GM19438 (cell line): ENCODE data around the gene DLG2.

Experiments used
- ATAC-seq: cut with Tn5 transposase; IDR thresholded peaks from one replicate; pipeline ENCODE4 v1.9.1; 2021; ENCODE audit warnings: low read depth; ENCODE audit not compliant: unreplicated experiment

DLG2 gene

DNA sequence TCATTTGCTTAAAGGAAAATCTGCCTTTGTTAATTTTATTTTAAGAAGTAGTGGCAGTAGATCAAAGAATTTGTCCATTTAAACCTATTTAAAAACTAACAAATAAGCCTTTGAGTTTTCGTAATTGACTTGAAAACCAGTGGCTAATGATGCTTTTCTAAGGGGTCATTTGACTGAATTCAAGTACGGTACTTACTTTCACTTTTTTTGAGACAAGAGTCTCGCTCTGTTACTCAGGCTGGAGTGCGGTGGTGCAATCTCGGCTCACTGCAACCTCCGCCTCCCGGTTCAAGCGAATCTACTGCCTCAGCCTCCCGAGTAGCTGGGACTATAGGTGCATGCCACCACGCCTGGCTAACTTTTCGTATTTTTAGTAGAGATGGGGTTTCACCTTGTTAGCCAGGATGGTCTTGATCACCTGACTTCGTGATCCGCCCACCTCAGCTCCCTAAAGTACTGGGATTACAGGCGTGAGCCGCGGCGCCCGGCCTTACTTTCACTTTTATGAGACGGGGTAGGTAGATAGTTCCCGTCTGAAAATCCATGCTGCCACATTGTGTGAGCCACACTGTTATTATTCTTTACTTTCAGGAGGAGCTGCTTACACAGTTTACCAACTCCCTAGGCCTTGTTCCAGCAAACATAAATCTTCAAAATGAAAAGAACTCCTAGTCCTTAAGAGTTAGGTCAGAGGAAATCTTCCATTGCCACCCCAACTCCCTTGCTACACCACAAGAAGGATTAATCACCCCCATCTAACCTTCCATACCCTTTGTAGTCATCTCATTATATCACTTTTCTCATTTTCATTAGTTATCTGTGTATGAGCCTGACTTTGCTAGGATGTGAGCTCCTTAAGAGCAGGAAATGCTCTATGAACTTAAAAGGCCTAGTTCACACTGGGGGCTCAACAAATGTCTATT is 1414.4 kb downstream of the DLG2 start:
- ATAC-seq: no peak

DNA sequence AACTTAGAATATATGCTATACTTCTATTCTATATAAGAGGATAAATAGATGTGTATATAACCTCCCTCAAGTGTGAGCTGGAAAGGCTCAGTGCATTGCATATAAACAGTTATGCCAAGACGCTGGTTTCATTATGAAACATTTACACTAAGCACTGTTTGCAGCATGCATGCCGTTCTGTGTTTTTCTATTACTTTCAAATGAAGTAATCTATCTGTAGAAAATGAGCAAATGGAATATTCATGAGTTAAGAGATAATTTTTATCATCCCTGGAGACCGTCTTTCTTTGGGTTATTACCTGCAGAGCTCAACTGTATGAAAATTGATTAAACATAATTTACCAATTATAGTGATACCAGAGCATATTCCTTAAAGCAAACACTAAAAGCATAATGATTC is 1415.2 kb downstream of the DLG2 start:
- no peak for ATAC-seq

DNA sequence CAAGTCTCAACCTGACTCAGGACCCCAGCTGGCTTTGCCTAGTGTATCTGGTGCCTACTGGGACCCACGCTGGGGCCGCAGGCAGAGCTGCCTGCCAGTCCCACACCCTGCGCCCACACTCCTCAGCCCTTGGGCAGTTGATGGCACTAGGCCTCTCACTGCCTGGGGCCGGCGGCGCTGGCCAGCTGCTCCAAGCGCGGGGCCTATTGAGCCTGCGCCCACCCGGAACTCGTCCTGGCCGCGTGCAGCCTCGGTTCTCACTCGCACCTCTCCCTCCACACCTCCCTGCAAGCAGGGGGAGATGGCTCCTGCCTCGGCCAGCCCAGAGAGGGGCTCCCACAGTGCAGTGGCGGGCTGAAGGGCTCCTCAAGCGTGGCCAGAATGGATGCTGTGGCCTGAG is 1432.4 kb downstream of the DLG2 start:
- no peak for ATAC-seq

DNA sequence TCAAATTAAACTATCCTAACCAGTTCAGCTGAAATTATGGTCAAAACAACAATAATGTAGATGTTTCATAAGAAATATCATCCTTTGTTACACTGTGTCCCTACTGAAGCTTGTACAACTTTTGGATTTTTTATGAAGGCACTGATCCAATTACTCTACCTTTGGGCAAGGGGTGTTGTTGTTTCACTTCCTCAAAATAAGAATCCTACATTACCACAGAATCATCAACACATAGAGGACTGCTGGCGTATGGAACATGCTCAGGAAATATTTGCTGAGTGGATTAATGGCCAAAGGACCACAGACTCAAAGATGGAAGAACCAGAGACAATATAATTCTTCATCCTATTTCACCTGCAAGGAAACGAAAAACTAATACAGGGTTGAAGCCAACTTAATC is 1433.4 kb downstream of the DLG2 start:
- ATAC-seq: no peak

DNA sequence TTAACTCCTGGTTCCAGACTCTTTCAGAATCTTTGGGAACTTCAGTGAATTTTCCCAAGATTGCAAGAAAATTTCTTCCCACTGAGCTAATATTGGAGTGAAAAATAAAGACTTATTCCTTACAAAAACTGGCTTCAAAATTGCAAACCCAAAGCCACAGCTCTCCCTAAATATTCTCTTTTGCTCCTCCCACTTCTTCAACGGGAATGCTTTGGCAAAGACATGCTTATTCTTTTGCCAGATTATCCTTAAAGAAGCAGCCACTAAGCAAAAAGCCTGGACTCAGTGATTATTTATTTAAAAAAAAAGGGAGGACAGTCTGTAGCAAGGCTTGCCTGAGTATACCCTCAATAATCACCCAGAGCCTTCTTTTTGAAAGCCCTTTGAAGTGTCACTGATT is 1438.6 kb downstream of the DLG2 start:
- ATAC-seq: no peak

DNA sequence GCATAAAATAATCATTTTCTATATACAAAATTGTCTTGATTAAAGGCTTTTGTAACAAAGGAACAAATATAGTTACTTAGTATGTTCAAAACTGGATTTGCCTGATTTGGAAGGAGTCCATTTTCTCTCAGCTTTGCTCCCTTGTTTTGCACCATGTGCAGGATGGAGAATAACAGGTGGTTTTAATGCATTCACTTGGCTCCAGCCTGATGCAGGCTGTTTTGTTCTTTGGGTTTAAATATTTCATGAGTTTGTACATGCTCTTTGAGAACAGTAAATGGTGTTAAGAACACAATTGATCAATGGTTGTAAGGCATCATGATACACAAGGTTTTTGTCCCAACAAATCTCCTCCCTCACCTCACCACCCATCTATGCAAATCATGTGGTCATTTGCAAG is 1454.1 kb downstream of the DLG2 start:
- no peak for ATAC-seq

DNA sequence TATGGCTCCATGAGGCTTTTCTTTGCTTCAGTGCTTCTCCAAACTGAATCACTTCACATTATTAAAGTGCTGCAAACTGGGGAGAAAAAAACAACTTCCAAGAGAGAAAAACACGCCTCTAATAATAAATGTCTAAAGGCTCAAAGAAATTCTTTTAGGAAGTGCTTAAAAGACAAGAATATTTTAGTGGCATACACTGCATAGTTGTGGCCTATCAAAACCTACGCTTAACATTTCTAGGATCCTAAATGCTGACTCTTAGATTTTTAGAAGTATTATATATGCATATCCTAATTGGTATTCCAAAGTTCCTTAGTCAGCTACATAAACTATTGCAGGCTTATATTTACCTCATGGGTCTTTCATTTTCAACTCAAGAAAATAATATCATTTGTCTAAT is 1462.0 kb downstream of the DLG2 start:
- no peak for ATAC-seq

DNA sequence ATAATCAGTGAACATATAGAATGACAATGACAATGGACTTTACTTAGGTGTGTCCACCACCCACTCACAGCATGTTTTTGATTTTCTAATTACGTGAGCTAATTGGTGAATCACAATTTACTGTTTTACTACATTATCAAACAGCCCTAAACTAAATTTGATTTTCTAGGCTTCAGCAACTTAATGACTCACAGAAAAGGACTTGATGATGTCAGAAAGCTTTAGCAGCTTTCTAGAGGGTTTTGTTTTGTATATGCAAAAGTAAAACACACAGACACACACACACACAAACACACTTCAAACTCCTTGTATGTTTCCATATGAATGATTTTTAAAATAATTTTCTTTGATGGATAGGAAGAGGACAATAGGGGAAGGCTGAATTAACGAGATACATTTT is 1462.4 kb downstream of the DLG2 start:
- ATAC-seq: no peak

DNA sequence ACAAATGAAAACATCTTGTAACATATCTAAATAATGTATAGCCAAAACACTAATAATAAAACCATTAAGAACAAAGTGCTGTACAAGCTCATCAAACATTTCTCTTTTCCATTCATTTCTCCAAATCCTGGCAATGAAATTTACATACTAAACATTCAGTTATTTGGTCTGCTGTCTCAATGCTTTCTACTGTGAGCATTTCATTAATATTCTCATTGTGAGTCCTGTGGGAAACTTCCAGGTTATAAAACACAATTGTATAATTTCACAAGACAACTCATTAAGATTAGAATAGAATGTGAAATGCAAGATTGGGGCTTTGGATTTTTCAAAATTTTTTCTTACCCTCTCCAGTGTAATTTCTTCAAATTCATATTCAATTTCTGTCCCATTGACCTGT is 1464.0 kb downstream of the DLG2 start:
- ATAC-seq: no peak

DNA sequence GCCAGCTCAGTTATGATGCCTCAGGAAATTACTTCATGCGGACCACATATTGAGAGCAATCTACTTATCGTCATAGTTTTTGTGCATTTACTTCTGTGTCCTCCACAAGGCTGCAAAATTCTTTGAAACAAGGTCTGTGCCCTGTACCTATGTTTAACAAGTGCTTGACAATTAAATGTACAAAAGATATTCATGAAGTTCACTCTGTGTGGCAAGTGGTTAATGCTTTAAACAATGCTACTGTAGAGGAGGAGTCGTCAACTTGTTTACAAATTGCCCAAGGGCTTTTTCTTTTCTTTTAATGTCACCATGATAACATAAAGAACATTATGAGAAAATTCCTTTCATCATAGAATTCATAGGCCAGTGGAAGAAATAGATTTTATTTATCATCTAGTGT is 1469.5 kb downstream of the DLG2 start:
- ATAC-seq: no peak

DNA sequence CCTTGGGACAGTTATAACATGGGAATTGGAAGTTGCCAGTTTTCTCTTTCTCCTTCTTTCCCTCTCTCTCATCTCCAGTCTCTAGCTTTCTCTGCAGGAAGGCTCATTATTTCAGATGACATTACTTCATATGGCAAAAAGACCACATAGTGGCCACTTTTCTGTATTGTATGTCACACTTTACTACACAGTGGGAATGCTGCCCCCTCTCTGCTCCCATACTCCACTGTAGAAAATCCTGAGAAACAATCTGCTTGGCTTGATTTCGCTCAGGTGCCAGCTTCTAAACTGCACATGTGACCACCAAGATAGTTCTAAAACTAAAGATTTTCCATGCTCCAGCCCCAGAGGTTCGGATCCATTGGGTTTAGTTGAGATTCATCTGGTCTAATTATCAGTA is 1480.3 kb downstream of the DLG2 start:
- ATAC-seq: no peak

DNA sequence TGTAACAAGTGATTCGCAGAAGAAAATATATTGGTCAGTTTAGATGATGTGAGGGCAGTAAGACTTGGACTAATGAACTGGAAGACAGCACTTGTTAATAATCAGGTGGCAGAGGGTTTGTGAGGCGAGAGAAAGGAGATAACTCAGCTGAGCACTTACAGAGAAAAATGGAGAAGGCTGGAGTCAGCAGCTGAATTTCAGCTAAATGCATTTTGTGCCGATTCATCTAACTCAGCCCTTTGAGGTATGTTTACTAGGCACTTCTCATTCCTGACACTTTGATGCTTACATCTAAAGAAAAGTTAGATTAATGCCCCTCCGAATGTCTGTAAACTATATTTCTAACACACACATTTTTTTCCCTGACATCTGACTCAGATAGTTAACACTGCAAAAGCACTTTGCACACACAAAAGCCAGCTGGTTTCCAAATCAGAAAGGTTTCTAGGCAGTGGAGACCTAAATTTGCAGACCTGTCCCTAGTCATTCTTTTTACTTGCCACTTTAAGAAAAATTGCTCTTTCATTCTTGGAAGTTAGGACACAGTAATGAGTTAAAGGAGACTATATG is 1481.4 kb downstream of the DLG2 start:
- no peak for ATAC-seq

DNA sequence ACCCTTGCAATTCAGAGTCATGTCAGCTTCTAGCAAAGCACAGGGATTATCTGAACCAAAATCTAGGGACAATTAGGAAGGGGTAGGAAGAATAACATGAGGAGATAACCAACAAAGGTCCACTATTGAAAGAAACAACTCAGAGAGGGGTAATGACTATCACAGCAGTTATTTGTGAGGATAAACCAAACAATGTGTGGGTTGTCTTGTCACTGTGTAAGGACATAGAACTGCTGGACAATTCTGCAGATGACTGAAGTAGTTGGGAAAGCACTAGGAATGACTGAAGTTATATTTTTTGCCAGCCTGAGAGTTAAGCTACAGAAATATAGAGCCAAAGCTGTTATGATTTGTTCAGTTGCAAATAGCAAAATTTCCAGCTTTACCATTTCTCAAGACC is 1482.6 kb downstream of the DLG2 start:
- no peak for ATAC-seq

DNA sequence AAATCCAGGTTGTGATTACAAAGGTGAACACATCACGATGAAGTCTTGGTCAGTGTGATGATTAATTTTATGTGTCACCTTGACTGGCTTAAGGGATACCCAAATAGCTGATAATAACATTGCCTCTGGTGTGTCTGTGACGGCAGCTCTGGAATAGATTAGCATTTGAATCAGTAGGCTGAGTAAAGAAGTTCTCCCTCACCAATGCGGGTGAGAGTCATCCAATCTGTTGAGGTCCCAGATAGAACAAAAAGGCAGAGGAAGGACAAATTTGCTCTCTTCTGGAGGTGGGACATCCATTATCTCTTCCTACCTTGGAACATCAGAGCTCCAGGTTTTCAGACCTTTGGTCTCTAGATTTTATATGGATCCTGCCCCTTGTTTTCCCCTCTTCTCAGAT is 1484.7 kb downstream of the DLG2 start:
- ATAC-seq: no peak

DNA sequence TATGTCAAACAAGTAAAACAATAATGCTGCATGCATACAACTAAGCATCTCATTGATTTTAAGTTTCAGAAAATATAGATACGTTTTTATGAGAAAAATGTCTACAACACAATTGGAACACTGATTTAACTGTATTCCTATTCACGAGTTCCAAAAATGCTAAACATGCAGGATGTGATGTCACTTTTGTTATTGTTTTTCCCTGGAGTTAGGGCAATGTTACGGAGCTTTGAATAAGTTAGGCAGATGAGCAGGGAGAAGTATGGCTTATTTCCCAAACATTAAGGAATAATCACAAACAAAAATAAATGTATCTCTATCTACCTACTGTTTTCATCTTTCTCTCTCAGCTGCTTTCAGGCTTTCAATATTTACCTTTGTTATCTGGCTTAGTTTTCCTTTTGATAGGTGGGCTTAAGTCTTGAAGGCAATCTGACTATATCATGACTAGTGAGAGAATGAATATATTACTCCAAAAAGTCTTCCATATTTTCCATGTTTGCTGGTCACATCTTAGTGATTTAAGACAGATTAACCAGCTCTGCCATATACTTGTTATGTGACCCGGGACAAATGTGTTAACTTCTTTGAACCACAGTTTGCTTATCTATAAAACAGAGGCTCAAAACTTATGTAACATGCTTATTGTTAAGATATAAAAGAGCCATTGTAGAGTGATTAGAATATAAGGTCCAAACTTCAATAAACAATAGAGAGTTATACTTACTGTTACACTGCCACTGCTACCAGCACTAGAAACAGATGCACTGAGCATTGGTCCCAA is 1486.6 kb downstream of the DLG2 start:
- ATAC-seq: no peak

DNA sequence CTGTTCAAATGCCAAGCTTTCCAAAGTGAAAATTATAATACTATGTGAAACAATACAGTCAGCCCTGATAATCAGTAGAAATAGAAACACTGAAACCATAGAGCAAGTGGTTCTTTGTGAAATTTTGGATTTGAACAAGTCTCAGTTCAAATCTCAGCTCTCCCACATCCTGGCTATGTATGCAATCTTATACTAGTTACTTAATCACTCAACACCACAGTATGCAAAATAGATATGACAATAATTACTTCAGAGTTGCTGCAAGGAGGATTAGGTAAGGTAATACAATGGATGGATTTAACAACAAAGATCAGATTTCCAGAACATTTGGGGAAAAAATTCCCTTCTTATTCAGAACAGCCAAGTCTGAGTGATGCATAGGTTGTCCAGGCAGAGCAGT is 1489.2 kb downstream of the DLG2 start:
- no peak for ATAC-seq

DNA sequence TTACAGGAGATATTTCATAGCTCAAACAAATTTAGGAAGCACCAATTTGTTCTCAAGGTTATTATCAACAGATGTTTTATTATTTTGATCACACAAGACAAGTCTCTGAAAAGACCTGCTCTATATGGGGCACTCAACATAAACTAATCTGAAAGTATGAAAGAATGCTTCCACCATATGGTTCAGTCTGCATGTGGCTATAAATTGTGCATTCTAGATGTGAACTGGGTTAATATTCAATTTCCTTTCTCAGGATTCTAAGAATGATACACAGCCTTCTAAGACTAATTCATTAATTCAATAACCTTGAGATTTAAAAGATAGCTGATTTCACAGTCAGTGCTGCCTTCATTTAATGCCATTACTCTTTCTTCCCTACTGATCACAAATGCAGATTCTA is 1489.6 kb downstream of the DLG2 start:
- ATAC-seq: no peak

DNA sequence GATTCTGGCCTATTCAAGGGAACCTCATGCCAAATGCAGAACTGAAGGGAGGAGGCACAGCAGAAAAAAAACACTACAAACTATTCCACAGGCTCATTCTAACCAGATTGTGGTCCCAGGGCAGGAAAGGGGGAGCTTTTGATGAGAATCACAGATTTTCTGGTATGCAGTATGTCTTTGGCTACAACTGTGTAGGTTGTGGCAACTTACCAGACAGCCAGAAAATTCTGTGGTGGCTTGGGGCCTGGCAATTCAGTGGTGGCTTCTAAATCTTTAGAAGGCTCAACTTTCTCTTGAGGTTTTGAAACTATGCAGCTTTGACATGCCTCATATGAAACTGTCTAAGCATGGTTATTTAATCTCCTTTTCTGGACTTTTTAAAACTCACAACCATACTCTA is 1490.2 kb downstream of the DLG2 start:
- no peak for ATAC-seq

DNA sequence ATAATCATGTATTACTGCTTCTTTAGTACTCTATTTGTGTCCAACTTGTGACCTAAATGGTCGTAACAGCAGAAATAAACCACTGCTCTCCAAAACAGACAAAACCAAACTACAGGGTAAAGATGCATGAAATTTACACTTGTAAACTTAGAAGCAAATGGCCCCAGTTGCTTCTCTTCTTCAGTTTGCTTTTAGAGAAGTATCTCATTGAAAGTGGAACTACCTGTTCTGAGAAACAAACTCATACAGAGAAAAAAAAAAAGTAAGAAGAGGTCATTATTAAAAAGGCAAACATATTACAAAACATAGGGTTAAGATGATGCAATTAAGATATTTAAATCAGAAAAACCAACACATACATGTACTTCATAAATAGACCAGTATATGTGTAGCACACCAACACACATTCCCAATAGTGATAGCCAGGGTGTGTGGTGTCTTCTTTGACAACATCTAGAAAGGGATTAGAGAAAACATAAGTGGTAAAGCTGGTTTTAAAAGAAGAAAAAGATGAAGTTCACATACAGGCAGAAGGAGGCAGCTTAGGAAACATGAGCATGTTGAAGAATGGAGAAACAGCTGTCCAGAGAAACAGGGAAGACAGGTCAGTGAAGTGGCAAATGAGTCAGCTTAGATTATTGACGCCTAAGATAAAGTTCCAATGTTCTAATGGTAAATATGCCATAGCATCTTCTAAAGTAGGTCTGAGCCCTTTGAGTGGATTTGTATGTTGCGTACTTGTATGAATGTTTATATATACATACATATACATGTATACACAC is 1496.3 kb downstream of the DLG2 start:
- ATAC-seq: no peak

DNA sequence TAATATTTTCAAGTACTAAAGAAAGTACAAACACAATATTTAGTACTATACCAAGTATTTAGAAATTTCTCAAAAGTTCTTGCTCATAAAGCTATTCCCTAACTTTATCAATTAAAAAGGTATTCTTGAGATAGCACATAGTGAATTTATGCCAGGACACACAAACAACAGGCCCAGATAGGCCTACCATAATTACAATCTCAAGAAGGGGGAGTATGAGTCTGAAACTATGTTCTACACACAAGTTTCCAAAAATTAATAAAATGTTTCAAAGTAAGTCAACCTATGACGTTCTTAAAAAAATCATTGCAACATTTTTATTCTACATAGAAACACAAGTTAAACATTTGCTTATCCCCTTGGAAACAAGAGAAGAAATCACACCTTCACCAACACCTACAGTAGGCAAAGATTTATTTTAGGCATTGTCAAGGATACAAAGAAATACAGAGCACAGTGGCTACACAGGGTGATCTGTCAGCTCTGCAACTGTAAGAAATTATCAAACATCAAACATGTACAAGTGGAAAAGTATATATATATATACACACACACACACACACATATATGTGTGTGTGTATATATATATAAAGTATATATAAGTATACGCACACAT is 1497.1 kb downstream of the DLG2 start:
- ATAC-seq: no peak
